ENCODE results near the gene MLST8.

The MLST8 gene

GRCh38 chr16:2253293-2253692 lies 48.0 kb downstream of the MLST8 start:
- TF ChIP-seq TAF1 (IDR thresholded peaks at IDR 0.05; ENCODE audit: low read depth) (no peak), ZBTB7A (IDR thresholded peaks at IDR 0.05; ENCODE audit: low read depth) (no peak)

GRCh38 chr16:2256531-2257140 lies 51.4 kb downstream of the MLST8 start:
- TF ChIP-seq MAX (IDR thresholded peaks at IDR 0.05), result no peak
- TF ChIP-seq FOXM1 (IDR thresholded peaks at IDR 0.05; ENCODE audit: borderline replicate concordance, low read depth), result no peak
- TF ChIP-seq CEBPB (IDR thresholded peaks at IDR 0.05), result no peak
- TF ChIP-seq USF1 (IDR thresholded peaks at IDR 0.05), result no peak
- TF ChIP-seq YY1 (IDR thresholded peaks at IDR 0.05; ENCODE audit: low read depth), result no peak
- TF ChIP-seq EP300 (IDR thresholded peaks at IDR 0.05; ENCODE audit: borderline replicate concordance), result no peak
- no peak for TF ChIP-seq ZBTB7A (IDR thresholded peaks at IDR 0.05; ENCODE audit: low read depth)
- TF ChIP-seq REST (IDR thresholded peaks at IDR 0.05; ENCODE audit: low read depth), result no peak
- TF ChIP-seq NFIC (IDR thresholded peaks at IDR 0.05), result no peak
- TF ChIP-seq TEAD4 (IDR thresholded peaks at IDR 0.05), result no peak
- TF ChIP-seq RAD21 (IDR thresholded peaks at IDR 0.05; ENCODE audit: low read depth), result no peak
- TF ChIP-seq TCF12 (IDR thresholded peaks at IDR 0.05; ENCODE audit: low read depth), result no peak
- no peak for TF ChIP-seq CREB1 (IDR thresholded peaks at IDR 0.05; ENCODE audit: low read depth)
- TF ChIP-seq TAF1 (IDR thresholded peaks at IDR 0.05; ENCODE audit: low read depth), result no peak
- TF ChIP-seq EGR1 (IDR thresholded peaks at IDR 0.05), result no peak

- TF ChIP-seq USF1 (IDR thresholded peaks at IDR 0.05) (no peak), TAF1 (IDR thresholded peaks at IDR 0.05; ENCODE audit: low read depth) (no peak), CEBPB (IDR thresholded peaks at IDR 0.05) (no peak), EGR1 (IDR thresholded peaks at IDR 0.05) (no peak), YY1 (IDR thresholded peaks at IDR 0.05; ENCODE audit: low read depth) (no peak), FOXM1 (IDR thresholded peaks at IDR 0.05; ENCODE audit: borderline replicate concordance, low read depth) (no peak), TCF12 (IDR thresholded peaks at IDR 0.05; ENCODE audit: low read depth) (no peak), ZBTB7A (IDR thresholded peaks at IDR 0.05; ENCODE audit: low read depth) (no peak), REST (IDR thresholded peaks at IDR 0.05; ENCODE audit: low read depth) (no peak), EP300 (IDR thresholded peaks at IDR 0.05; ENCODE audit: borderline replicate concordance) (no peak)
These were observed 52.5 kb downstream of the MLST8 start for GRCh38 chr16:2257726-2258125.

All from Ishikawa (cell line).